CD4-positive, alpha-beta T cell treated with Interleukin-10 for 1 hour (primary cell): ENCODE data around the gene NCKAP5.

Experiments used
- DNase-seq: peaks from one replicate; pipeline ENCODE4 v3.0.0-alpha.2; 2020

NCKAP5 gene

DNA sequence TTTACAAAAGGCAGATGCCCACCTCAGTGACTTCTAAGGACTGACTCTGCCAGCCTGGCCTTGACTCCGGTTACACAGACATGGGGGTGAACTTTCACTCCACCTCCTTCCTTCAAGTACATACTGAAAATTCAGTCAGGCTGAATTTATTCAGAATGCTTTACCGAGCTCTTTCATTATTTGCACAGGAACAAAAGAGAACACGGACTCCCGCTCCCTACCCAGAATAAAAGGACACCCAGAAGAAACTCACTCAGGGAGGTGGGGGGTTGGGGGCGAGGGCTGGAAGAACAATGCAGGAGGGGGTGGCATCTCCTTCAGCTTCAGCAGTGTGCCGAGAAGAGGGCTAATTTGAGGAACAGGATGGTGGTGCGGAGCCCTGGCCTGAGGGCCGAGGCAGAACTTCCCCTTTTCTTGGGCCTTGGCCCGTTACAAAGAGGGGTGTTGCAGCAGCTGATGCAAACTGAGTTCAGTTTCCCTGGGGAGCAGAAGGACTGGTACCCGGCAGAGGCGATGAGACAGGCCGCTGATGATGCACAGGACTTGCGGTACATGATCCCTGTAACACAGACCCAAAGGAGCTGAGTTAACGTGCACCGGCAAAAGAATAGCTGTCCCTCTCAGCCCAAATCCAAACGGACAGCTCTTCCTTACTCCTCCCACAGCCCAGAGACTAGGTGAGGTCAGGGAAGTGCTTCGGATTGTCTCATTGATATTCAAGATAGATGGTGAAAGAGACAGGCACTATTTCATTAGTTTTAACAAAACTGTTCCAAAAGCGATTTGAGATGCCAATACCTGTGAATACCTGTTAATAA lies 922.3 kb downstream of the NCKAP5 start:
- no peak for DNase-seq

DNA sequence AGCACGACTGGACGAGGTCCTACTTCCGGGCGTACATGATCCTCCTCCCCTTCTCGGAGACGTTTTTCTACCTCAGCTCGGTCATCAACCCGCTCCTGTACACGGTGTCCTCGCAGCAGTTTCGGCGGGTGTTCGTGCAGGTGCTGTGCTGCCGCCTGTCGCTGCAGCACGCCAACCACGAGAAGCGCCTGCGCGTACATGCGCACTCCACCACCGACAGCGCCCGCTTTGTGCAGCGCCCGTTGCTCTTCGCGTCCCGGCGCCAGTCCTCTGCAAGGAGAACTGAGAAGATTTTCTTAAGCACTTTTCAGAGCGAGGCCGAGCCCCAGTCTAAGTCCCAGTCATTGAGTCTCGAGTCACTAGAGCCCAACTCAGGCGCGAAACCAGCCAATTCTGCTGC lies 923.1 kb downstream of the NCKAP5 start:
- DNase-seq = no peak

DNA sequence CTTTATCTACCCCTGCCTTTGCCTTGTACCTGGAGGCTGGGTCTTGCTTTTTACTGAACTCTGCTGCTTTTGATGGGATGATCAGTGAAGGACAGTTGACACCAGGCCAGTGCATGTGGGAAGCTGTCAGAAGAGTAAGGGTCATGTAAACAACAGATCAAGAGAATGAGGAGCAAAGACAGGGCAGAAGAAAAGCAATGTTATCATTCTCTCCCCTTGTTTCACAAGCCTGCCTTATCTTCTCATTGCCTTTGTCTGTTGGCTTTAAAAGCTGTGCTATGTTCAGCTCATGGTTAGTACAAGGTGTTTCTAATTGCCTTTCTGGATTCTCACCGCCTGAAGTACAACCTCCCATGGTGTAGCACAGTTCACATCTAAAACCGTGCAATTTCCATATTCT lies 925.8 kb downstream of the NCKAP5 start:
- DNase-seq = no peak

DNA sequence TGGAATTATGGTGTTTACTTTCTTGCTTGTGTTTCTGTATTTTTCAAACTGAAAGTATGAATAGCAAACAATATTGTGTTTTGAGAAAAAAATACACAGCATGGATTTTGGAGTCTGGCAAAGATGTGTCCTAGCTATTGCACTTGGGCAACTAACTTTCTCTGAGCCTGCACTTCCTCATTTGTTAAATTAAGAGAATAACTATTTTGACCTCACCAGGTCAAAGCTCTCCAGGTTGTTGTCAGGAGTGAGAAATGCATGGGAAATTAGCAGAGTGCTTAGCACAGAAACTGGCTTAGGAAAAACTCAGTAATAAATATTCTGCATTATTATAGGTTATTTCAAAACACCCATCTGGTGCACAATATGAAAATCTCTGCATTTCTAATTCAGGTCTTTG lies 926.4 kb downstream of the NCKAP5 start:
- DNase-seq = no peak

DNA sequence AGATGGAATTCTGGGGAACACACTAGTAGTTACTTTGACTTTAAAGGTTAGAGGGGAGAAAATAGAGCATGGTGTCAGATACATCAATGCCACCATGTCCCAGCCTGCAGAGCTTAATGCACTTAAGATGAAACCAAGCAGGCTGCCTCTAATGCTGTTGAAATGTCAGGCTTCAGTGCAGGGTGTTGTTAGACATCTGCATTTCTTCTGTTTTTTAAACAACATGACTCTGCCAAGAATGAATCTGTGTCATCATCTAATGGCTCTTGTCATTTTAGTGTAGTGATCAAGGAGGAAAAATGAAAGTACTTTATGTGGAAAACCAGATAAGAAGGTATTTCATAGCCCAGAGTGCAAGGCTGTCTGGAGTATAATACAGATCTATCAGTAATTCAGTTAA lies 928.1 kb downstream of the NCKAP5 start:
- DNase-seq = no peak

DNA sequence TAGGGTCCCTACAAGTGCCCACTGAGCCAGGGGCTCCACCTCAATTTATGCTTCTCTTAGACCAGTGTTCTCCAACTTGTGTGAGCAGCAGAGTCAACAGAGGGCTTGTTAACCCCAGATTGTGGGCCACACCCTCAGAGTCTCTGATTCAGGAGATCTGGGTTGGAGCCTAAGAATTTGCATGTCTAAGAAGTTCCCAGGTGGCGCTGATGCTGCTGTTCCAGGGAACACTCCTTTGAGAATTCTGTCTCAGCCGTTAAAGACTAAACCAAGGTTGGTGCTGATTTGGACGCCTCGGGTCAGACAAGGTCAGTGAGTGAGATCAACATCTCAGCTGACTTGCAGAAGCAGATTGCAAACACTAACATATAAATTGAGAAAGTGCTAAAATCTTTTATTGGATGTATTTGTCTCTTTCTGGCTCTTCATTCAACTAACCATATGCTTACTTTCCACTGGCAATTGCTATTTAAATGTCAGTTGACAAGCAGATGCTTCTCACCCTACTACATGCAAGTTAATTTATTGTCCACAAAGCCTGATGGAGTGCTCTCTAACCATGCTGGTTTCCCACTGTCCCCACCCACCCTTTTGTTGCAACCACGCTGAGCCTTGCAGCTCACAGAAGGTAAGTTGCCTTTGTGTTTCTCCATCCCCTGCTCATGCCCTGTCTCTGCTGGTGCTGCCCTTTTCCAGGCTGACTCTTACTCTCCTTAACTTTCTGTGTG lies 929.8 kb downstream of the NCKAP5 start:
- DNase-seq = no peak

DNA sequence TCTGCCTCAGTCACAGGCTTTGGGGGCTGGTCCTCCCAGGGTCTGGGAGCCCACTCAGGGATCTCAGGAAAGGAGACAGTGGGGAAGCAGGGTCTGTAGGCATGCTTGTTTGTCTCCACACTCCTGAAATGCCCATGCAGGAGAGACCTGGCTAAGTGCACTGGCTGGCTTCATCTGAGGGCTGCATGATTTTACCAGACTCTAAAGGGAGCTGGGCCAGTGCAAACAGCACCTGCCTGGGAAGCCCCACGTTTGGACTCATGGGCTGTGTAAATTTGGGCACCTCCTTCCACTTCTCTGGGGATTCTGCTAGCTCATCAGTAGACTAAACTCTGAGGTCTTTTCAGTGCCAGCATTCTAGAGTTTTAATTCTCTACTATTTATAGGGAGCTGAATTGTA lies 931.9 kb downstream of the NCKAP5 start:
- DNase-seq = no peak

DNA sequence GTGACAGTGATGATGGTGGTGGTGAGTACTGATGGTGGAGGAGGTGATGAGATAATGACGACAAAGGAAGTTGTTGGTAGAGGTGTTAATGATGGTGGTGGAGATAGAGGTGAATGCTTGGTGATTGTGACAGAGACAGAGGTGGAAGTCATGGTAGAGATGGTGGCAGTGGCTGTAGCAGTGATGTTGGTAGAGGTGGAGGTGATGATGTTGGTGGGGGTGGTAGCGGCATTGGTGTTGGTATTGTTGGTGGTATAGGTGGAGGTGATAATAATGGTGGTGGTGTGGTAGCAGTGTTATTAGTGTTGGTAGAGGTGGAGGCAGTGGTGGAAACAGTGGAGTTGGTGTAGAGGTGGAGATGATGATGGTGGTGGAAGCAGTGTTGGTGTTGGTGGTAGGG lies 934.6 kb downstream of the NCKAP5 start:
- DNase-seq = no peak

DNA sequence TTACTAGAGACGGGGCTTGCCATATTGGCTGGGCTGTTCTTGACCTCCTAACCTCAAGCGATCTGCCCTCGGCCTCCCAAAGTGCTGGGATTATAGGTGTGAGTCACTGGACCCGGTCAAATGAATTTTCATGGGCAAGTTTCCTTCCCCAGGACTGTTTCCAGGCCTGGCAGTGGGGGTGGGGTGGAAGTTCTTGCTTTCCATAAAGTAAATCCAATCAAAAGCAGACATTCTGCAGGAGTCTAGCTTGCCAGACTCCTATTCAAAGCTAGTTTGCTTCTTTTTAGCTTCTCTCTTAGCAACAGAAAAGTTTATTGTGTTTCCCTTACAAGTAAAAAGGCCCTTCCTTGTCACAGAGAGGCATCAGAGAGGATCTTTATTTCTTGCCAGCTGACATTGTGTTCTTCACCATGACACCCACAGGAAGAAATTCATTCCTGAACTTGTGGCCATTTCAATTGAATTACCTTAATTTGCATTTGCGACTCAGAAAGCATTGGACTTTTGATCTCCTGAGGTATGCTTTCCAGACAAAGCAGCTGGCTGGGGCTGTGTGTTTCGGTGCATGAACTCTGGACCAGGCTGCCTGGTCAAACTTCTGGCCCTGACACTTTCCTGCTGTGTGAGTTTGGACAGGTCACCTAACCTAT lies 936.1 kb downstream of the NCKAP5 start:
- DNase-seq = no peak

DNA sequence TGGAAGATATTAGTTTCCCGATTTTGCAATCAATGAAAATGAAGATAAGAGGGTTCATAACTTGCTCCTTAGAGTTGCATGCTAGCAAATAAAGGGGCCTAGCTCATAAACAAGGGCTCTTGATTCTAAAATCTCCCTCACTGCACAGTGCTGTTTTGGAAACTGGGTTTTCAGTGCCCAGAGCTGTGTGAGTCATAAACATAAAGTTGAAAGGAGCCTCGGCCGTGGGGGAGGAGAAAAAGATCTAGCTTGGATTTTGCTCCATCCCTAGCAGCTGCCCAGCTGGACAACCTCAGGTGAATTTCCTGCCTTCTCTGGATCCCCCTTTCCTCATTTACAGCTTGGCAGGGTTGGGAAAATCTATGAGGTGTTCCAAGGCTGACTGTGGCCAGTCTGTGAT lies 940.7 kb downstream of the NCKAP5 start:
- DNase-seq = no peak

DNA sequence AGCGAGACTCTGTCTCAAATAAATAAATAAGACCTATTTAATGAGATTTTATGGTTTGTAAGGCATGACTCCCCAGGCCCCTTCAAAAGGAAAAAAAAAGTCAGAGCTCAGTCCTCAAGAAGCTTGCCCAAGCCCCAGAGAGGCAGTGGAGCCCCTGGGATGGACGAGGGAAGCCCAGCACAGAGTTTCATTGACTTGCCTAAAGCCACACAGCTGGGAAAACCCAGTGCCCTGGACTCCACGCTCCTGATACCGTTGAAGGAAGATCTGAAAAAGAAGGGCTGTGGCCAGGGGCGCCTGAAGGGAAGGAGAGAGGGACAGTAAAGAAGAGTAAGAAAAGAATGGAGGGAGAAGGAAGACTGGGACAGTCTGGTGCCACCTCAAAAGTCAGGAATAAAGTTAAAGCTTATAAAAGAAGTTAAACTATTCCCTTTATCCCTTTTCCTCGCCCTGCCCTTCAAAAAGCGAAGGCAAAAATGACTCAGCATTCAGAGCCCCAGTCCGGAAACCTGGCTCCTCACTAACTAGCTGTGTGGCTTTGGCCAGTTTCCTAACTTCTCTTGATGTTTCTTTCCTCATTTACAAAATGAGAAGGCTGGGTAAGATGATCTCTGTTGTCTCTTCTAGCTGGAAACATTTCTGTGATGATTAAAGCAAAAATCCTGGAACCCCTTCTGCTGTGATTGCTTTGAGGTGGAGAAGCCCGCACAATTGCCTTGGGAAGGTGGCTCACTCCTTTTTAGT lies 945.0 kb downstream of the NCKAP5 start:
- no peak for DNase-seq
